Measurements from ENCODE around the gene MYCBP2. TPM values are rescaled to one million over a fixed set of nuclear protein-coding genes. Genes with fewer than 3 reads are reported as not detected.
"Not testable (repeated sequence)": the region's sequence is repeated elsewhere in the genome, so short reads cannot be mapped to it uniquely, and the experiment has no call there.

MYCBP2 gene
- total RNA-seq, 3 donors from 2014 or later: 179 to 282 (median 181) TPM

GRCh38 chr13:77009011-77009410 is 317.9 kb downstream of the MYCBP2 start:
- Histone ChIP-seq H3K36me3 (no peaks in the 10 kb centered on the region), H3K4me3 (no peak overlapping the region), H3K27ac (no peak overlapping the region), H3K27me3 (no peaks in the 10 kb centered on the region), H3K9me3 (no peaks in the 10 kb centered on the region), H3K4me1 (peaks cover 0 to 5% of the 10 kb centered on the region in 2 donors)
- intact Hi-C loops (cut with DNase I; ENCODE audit: low total_unique reads): no loop called here
- no peak for TF ChIP-seq POLR2A (IDR thresholded peaks at IDR 0.05)
- no peak for TF ChIP-seq POLR2AphosphoS5 (IDR thresholded peaks at IDR 0.05)
- TF ChIP-seq, protein P1, sequence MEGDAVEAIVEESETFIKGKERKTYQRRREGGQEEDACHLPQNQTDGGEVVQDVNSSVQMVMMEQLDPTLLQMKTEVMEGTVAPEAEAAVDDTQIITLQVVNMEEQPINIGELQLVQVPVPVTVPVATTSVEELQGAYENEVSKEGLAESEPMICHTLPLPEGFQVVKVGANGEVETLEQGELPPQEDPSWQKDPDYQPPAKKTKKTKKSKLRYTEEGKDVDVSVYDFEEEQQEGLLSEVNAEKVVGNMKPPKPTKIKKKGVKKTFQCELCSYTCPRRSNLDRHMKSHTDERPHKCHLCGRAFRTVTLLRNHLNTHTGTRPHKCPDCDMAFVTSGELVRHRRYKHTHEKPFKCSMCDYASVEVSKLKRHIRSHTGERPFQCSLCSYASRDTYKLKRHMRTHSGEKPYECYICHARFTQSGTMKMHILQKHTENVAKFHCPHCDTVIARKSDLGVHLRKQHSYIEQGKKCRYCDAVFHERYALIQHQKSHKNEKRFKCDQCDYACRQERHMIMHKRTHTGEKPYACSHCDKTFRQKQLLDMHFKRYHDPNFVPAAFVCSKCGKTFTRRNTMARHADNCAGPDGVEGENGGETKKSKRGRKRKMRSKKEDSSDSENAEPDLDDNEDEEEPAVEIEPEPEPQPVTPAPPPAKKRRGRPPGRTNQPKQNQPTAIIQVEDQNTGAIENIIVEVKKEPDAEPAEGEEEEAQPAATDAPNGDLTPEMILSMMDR (IDR thresholded peaks at IDR 0.05): no peak
- no peak for DNase-seq (ENCODE audit: low spot score in 2 of 2)

DNA sequence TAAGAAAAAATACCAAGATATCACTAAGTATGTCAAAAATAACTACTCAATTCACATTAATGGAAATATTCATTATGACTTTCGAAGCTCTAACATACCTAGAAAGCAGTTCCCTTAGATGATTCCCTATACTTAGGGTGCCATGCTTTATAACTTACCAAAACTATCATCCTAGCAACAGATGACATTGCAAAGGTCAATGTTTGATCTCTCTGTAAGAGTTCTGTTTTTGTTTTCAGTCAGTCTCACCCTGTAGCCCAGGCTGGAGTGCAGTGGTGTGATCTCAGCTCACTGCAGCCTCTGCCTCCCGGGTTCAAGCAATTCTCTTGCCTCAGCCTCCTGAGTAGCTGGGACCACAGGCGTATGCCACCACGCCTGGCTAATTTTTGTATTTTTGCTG is 318.6 kb downstream of the MYCBP2 start:
- H3K4me3 ChIP-seq; DNase-seq (ENCODE audit: low spot score in 2 of 2); H3K27me3 ChIP-seq; H3K36me3 ChIP-seq; intact Hi-C loops (cut with DNase I; ENCODE audit: low total_unique reads); H3K9me3 ChIP-seq; H3K4me1 ChIP-seq; H3K27ac ChIP-seq: not testable (repeated sequence)

- Histone ChIP-seq H3K4me3 (no peak overlapping the region), H3K9me3 (no peaks in the 10 kb centered on the region), H3K36me3 (no peaks in the 10 kb centered on the region), H3K27ac (no peak overlapping the region), H3K27me3 (no peaks in the 10 kb centered on the region), H3K4me1 (no peaks in the 10 kb centered on the region)
- TF ChIP-seq POLR2AphosphoS5 (IDR thresholded peaks at IDR 0.05) (no peak), POLR2A (IDR thresholded peaks at IDR 0.05) (no peak)
- TF ChIP-seq, protein P1 (IDR thresholded peaks at IDR 0.05): peak; percentile 37 to 52 (median 45)
- no peak for DNase-seq (ENCODE audit: low spot score in 2 of 2)
- intact Hi-C loops (cut with DNase I; ENCODE audit: low total_unique reads): no loop called here
Measured at GRCh38 chr13:77002590-77003190, 324.2 kb downstream of the MYCBP2 start.

GRCh38 chr13:77001963-77002587 is 324.8 kb downstream of the MYCBP2 start:
- H3K4me1 ChIP-seq: no peaks in the 10 kb centered on the region

GRCh38 chr13:77001540-77001939 is 325.4 kb downstream of the MYCBP2 start:
- Histone ChIP-seq H3K27me3 (no peaks in the 10 kb centered on the region), H3K9me3 (no peaks in the 10 kb centered on the region), H3K4me1 (no peaks in the 10 kb centered on the region), H3K27ac (peak overlapping the region; percentile 27 to 63), H3K4me3 (no peak overlapping the region), H3K36me3 (no peaks in the 10 kb centered on the region)
- no peak for TF ChIP-seq POLR2A (IDR thresholded peaks at IDR 0.05)
- TF ChIP-seq POLR2AphosphoS5 (IDR thresholded peaks at IDR 0.05): no peak
- TF ChIP-seq, protein P1 (IDR thresholded peaks at IDR 0.05): no peak
- intact Hi-C loops (cut with DNase I; ENCODE audit: low total_unique reads): no loop called here
- no peak for DNase-seq (ENCODE audit: low spot score in 2 of 2)

More at GRCh38 chr13:77001963-77002587, 324.8 kb downstream of the MYCBP2 start:
- Histone ChIP-seq H3K27me3 (no peaks in the 10 kb centered on the region), H3K27ac (peak overlapping the region; percentile 27 to 63), H3K9me3 (no peaks in the 10 kb centered on the region), H3K4me3 (no peak overlapping the region), H3K36me3 (no peaks in the 10 kb centered on the region)
- intact Hi-C loops (cut with DNase I; ENCODE audit: low total_unique reads): no loop called here
- DNase-seq (ENCODE audit: low spot score in 2 of 2): no peak
- TF ChIP-seq POLR2A (IDR thresholded peaks at IDR 0.05) (no peak), POLR2AphosphoS5 (IDR thresholded peaks at IDR 0.05) (no peak)
- TF ChIP-seq, protein P1 (IDR thresholded peaks at IDR 0.05): no peak
